Adrenal gland (tissue), 5 donors: ENCODE data around the gene TAS2R43.
"Not testable (repeated sequence)": the region's sequence is repeated elsewhere in the genome, so short reads cannot be mapped to it uniquely, and the experiment has no call there.

Experiments
- CTCF ChIP-seq, 6 experiments: fragments of 450-650 bp in 4 of 6; fragments of 200-600 bp in 2 of 6; sonication (generic) in 1 of 6; IDR thresholded peaks; 1 replicate in 5 of 6; 2 replicates in 1 of 6; pipeline versions ENCODE4 v1.5.1 to v1.8.0; 2016 to 2021; ENCODE audit warnings: antibody characterized with exemption in 6 of 6, mild to moderate bottlenecking in 2 of 6, moderate library complexity in 1 of 6
- POLR2A ChIP-seq, 2 donors: fragments of 450-650 bp; IDR thresholded peaks; one replicate each; pipeline ENCODE4 v1.6.1; 2017; ENCODE audit warnings: antibody characterized with exemption in 2 of 2, mild to moderate bottlenecking in 2 of 2, moderate library complexity in 1 of 2
- donor health status: DM: no; HTN: no; CAD: no.

GRCh38 chr12:11094910-11095309, 2.8 kb upstream of the TAS2R43 start:
- TF ChIP-seq CTCF, POLR2A (IDR thresholded peaks at IDR 0.05): not testable (repeated sequence)
